GM23338 (cell line): Measurements from ENCODE around the gene TOM1L2.
A peak's percentile ranks its signal among the peaks of the same experiment; 100 is the strongest.

Experiments used
- CREB1 ChIP-seq: fragments of 250-450 bp; sonication (Bioruptor Pico); IDR thresholded peaks from 2 replicates; pipeline ENCODE4 v1.5.0; 2020; ENCODE audit warnings: low read depth, mild to moderate bottlenecking, moderate library complexity
- EZH2 ChIP-seq: fragments of 200-600 bp; sonication (generic); IDR thresholded peaks from one replicate; pipeline ENCODE4 v1.8.0; 2017; ENCODE audit warnings: antibody characterized with exemption, mild to moderate bottlenecking, low read depth; ENCODE audit not compliant: unreplicated experiment
- EZH2phosphoT487 ChIP-seq: fragments of 200-600 bp; sonication (generic); IDR thresholded peaks from one replicate; pipeline ENCODE4 v1.8.1; 2018; ENCODE audit warnings: antibody characterized with exemption; ENCODE audit not compliant: unreplicated experiment
- POLR2AphosphoS5 ChIP-seq: IDR thresholded peaks from 2 replicates; pipeline ENCODE4 v1.6.1; 2016; ENCODE audit warnings: antibody characterized with exemption, low read depth
- TF ChIP-seq, protein P1 (sequence below), 2 experiments: fragments of 200-600 bp in 1 of 2; sonication (generic) in 1 of 2; conservative IDR thresholded peaks; 2 replicates each; pipeline versions ENCODE4 v1.5.1 to v1.6.1; 2016 to 2017; ENCODE audit warnings: antibody characterized with exemption in 2 of 2, low read depth in 2 of 2, mild to moderate bottlenecking in 2 of 2, moderate library complexity in 1 of 2

GRCh38 chr17:17813725-17814095 lies 158.5 kb downstream of the TOM1L2 start:
- no peak for TF ChIP-seq EZH2
- TF ChIP-seq, protein P1, sequence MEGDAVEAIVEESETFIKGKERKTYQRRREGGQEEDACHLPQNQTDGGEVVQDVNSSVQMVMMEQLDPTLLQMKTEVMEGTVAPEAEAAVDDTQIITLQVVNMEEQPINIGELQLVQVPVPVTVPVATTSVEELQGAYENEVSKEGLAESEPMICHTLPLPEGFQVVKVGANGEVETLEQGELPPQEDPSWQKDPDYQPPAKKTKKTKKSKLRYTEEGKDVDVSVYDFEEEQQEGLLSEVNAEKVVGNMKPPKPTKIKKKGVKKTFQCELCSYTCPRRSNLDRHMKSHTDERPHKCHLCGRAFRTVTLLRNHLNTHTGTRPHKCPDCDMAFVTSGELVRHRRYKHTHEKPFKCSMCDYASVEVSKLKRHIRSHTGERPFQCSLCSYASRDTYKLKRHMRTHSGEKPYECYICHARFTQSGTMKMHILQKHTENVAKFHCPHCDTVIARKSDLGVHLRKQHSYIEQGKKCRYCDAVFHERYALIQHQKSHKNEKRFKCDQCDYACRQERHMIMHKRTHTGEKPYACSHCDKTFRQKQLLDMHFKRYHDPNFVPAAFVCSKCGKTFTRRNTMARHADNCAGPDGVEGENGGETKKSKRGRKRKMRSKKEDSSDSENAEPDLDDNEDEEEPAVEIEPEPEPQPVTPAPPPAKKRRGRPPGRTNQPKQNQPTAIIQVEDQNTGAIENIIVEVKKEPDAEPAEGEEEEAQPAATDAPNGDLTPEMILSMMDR (conservative IDR thresholded peaks at IDR 0.05; ENCODE audit: low read depth in 2 of 2): no peak
- no peak for TF ChIP-seq EZH2phosphoT487
- TF ChIP-seq CREB1: no peak
- 0 out of 2 replicates have a peak, but pooled peaks have one; percentile 14 for TF ChIP-seq POLR2AphosphoS5
